Fibroblast of skin of left biceps (primary cell): ENCODE measurements around the gene RBFOX2.
"Not testable (repeated sequence)": the region's sequence is repeated elsewhere in the genome, so short reads cannot be mapped to it uniquely, and the experiment has no call there.

Source experiments
- DNase-seq, 2 experiments: peaks; one replicate each; pipeline ENCODE4 v3.0.0-alpha.2; 2013; ENCODE audit warnings: low read depth in 2 of 2

Gene RBFOX2

DNA sequence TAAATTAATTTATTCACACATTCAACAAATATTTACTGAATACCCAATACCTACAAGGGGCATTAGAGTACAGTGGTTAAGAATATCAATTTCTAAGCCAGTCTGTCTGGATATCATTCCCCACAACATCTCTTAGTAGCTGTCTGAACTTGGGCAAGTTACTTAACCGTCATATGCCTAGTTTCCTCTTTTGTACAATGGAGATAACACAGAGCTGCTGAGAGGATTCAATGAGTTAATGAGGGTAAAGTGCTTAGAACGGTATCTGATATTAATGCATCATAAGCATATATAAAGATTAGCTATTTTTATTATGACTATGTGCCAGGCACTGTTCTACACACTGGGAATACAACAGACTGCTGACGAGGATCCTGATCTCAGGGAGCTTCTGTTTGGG is 194.6 kb downstream of the RBFOX2 start:
- DNase-seq, result no peak

DNA sequence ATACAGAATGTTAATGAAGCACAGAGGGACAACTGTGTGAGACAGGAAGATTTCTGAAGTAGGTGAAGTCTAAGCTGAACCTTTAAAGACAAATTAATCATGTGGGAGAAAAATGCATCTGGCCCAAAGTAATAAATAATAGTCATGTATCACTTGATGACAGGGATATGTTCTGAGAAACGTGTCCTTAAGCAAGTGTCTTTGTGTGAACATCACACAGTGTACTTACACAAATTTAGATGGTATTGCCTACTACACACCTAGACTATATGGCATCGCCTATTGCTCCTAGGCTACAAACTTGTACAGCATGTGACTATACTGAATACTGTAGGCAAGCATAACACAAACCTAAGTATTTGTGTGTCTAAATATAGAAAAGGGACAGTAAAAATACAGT is 198.3 kb downstream of the RBFOX2 start:
- no peak for DNase-seq

DNA sequence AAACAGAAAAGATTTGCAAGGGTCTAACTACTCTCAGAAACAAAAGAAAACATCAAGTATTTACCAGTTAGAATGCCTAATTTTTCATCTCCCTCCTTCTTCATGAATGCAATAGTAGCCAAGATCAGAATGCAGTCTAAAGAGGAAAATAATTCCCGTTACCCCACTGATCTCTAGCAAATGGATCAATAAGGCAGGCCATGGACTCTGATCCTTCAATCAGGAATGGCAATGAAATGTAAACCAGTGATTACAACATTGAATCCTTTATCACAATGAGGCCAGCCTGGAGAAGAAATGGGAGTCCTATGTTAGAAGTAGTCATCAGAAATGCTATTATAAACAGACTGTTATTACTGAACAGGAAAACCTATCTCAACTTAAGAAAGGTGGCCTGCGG is 204.4 kb downstream of the RBFOX2 start:
- no peak for DNase-seq

DNA sequence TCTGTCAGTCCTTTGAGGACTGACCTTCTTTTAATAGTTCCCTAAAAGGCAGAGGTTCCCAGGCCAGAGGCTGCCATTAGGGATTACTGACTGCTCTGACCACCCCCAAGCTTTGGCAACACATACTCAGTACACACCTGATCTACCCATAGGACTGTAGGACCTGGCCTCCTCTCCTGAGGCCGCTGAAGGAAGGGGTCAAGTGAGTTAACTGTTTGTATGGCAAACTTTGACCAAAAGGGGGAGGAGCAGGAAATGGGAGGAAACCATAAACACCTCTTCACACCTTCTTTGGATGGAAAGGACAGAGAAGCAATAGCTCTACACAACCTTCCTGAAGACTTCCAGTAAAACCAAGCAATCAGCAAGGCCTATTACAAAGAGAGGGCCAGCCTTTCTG is 207.0 kb downstream of the RBFOX2 start:
- no peak for DNase-seq

DNA sequence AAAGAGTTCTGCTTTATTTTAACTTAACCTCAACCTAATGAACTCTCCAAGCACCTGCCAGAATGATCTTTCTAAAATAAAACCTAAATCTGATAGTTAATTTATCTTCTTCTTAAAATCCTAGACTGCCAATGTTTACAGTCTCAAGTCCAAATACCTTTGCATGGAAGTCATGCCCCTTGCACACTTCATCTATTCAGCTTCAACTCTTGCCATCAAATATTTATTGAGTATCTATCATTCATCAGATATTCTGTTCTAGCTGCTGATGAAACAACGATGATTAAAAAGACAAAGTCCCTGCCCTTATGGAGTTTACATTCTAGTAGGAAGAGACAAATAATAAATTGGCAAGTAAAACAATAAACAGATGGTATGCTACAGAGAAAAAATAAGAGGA is 209.2 kb downstream of the RBFOX2 start:
- DNase-seq, result no peak

DNA sequence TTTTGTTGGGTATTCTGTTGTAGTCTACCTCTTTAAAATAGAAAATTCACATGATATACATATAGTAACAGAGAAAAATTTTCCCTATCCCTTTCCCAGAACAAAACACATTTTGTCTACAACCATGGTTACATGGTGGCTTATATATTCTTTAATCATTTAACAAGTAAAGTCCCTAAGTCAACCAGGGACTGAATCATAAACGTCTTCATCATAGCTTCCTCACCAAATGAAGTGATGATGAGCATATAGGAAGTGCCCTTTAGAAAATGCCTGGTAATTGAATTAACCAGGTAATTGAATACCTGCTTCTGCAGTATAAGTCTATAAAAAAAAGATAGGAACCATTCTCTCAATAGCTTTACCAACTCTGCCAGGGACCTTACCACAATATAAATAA is 209.7 kb downstream of the RBFOX2 start:
- DNase-seq, result no peak

DNA sequence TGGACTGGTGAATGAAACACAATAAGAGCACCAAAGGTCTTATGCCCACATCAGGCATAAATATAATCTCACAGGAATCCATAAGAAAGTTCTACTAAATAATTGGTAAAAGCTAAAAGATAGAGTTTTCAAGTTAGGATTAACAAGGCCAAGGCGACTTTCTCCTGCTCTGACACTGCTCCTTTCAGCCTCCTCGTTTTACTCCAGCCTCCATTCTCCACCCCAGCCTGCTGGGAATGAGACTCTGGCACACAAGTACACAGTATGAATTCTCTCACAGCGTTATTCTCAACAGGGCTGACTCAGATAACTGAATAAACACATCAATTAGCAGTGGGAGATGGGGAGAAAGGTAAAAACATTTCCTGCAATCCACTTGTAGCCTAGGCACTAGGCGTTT is 216.0 kb downstream of the RBFOX2 start:
- no peak for DNase-seq

DNA sequence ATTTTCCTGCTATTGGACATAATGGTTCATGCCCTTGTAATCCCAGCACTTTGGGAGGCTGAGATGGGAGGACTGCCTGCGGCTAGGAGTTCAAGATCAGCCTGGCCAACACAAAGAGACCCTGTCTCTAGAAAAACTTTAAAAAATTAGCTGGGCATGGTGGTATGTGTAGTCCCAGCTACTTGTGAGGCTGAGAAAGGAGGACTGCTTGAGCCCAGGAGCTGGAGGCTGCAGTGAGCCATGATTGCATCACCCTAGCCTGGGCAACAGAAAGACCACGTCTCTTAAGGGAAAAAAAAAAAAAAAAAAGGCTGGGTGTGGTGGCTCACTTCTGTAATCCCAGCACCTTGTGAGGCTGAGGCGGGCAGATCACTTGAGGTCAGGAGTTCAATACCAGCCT is 217.0 kb downstream of the RBFOX2 start:
- DNase-seq, result no peak

DNA sequence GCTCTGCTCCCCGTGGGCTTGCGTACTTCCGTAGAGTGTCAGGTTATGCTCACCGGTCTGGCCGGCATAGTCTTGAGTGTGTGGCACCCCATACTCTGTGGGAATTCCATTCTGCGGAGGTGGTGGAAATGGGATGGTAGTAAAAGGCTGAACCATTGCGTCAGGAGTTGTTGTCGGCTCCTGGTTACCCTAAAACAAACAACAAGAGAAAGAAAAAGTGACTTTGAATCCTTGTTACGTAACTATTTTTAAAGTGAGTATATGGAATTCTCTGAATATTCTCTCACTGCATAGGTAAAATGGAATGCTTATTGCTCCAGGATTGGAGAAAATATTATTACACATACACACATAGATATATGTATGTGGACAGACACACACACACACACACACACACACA is 218.8 kb downstream of the RBFOX2 start:
- DNase-seq, result no peak

DNA sequence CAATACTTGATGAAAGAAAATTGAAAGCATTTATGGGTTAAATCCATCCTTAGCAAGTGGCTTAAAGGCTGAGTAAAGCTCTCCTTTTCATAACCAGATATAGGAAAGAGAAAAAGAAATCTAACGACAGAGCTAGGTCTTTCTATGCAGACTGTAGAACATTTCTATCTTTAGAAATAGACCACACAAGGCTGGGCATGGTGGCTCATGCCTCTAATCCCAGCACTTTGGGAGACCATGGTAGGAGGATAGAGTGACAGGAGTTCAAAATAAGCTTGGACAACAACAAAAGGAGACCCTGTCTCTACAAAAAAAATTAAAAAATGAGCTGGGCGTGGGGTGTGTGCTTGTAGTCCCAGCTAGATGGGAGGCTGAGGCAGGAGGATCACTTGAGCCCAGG is 220.2 kb downstream of the RBFOX2 start:
- DNase-seq, result no peak

DNA sequence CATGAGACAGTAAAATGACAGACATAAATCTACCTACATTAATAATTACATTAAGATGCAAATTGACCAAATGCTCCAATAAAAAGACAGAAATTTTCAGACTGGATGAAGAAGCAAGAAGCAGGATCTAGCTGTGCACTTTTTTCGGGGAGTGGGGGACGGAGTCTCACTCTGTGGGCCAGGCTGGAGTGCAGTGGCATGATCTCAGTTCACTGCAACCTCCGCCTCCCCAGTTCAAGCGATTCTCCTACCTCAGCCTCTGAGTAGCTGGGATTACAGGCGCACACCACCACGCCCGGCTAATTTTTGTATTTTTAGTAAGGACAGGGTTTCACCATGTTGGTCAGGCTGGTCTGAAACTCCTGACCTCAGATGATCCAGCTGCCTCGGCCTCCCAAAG is 222.0 kb downstream of the RBFOX2 start:
- not testable (repeated sequence) for DNase-seq

DNA sequence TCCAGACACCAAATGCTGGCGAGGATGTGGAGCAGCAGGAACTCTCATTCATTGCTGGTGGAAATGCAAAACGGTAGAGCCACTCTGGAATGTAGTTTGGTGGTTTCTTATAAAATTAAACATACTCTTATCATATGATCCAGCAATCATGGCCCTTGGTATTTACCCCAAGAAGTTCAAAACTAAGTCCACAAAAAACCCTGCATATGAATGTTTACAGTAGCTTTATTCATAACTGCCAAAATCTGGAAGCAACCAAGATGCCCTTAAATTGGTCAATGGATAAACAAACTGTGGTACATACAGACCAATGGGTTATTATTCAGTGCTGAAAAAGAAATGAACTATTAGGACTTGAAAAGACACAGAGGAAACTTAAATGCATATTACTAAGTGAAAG is 223.2 kb downstream of the RBFOX2 start:
- no peak for DNase-seq

DNA sequence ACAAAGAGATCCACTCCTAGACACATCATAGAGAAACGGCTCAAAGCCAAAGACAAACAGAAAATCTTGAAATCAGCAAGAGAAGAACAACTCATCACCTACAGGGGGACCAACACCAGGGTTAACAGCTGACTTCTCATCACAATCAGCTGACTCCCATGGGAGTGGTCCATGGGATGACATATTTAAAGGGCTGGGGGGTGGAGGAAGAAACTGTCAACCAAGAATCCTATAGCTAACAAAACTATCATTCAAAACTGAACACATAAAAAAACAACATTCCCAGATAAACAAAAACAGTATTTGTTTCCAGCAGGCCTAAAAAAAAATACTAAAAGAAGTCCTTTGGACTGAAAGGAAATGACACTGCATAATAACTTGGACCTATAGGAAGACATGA is 224.2 kb downstream of the RBFOX2 start:
- DNase-seq, result no peak

DNA sequence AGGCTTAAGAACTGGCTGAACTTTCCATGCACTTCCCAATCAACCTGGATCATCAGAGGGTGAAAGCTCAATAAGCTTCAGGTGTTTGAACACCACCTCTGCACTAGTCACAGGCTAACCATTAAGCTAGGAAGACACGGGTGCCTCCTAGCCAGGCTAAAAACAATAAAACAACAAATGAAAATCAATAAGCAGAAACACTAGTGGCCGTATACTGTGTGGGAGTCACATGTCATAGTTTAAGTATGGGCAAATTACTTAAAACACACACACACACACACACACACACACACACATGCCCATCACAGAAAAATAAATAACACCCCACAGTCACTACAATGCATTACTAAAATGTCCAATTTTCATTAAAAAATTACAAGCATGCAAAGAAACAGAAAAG is 225.7 kb downstream of the RBFOX2 start:
- DNase-seq, result no peak

DNA sequence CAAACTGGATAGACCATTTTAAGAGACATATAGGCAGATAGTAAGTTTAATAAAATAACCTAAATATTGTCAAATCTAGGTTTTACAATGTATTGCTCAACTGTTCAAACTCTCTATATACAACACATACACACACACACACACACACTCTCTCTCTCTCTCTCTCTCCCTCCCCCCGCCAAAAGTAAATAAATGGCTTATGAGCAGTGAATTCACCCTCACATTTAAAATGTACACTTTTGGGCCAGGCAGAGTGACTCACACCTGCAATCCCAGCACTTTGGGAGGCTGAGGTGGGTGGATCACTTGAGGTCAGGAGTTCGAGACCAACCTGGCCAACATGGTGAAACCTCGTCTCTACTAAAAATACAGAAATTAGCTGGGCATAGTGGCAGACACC is 227.3 kb downstream of the RBFOX2 start:
- DNase-seq, result not testable (repeated sequence)

DNA sequence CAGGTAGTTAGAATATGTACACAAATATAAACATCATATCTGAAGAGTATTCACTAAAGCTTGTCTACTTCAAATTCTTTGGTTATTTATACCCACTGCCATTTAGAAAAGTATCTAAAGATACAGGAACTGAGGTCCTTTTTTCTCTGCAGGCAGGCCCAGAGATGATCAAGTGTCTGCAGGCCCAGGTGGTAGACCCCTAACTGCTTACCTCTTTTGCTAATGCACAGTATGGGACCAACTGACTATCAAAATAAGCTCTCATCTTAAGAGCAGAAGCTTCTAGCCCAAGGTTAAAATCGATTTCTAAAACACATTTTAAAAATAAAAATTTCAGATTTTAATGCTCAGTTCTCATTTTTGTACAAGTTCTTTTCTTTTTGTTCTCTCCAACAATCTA is 229.5 kb downstream of the RBFOX2 start:
- no peak for DNase-seq

DNA sequence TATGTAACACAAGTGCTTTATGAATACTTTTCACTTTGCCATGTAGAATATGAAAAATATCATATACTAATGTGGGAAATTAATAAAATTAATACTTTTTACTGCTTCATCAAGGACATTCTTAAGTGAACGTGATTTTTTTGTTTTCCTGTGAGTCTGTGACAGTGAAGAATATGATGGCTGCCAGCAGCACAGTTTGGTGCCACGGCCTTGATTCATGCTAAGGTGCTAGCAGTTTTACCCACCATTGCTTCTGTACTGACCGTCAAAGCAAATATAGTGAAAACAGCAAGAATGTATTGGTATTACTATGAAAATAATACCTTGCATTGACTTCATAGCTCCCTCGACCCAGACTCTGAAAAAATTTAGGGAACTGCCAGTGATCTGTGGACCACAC is 231.2 kb downstream of the RBFOX2 start:
- DNase-seq, result no peak

DNA sequence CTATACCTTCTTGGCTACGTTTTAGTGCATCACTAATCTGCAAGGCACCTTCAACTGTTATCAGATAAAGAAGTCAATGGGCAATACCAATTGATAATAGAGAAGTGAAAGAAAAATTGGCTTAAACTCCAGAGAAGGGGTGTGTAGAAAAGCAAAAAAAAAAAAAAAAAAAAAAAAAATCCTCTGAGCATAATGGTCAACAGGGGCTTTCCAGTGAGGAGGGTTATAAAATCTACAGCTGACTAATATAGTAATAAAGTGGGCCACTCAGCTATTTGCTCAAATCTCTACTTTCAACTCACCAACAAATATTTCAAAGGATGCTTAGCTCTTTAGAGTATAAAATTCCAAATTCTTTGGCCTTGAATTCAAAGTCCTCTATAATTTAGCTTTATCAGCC is 233.1 kb downstream of the RBFOX2 start:
- DNase-seq, result no peak

DNA sequence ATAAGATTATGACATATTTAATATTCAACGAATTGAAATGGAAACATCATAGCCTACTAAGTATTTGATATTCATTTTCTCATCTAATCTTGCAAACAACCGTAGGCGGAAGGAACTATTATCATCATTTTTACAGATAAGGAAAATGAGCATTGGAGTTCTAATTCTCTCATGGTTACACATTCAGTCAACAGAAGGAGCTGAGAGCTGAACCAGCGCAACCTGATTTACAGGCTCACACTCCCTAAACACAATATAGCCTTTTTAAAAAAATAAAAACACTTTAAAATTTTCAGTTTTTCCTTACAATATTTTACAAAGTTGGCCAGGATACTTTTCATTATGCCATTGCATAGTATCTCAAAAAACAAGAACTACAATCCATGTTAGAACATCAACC is 236.1 kb downstream of the RBFOX2 start:
- DNase-seq, result no peak

DNA sequence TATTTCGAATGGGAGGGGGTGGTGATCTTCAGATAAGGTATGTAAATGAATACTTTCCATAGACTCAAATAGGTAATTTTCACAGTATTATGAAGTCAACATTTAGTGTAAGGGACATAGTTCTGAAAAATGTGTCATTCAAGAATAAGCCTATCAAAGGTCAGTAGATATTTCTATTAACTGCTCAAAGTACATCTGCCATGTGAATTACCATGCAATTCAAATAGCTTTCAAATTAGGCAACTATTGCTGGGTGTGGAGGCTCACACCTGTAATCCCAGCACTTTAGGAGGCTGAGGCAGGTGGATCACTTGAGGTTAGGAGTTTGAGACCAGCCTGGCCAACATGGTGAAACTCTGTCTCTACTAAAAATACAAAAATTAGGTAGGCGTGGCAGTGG is 236.8 kb downstream of the RBFOX2 start:
- DNase-seq, result not testable (repeated sequence)

DNA sequence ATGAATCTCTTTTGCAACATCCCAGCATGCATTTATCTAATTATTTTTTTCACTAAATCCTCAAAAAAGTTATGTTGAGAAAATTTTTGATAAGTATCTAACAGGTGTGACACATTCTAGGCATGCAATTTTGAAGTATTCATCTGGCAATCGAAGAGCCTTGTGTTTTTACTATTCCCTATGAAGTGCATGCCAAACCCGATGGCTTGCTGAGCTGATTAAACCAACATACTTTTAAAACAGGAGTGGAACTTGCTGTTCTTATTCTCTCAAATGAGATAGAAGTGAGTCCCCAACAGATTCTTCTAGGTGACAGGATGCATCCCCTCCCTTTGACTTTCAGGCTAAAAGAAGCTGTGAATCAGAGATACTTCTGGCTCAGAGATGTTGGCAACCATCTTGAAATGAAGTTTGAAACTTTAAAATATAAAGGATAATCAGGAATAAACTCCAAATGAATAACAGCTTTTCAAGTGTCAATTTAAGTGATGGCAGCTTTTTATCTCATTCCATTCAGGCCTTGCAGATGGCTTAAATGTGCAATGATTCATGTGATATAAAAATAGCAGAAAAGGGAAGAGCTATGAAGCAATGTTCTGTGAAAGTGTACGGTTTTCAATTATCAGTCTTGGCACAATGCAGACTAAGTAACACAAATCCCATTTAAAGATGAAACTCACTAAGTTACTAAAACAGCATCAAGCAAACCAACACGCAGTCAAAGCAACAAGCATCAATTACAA is 243.3 kb downstream of the RBFOX2 start:
- peak; percentile 54 to 58 for DNase-seq

DNA sequence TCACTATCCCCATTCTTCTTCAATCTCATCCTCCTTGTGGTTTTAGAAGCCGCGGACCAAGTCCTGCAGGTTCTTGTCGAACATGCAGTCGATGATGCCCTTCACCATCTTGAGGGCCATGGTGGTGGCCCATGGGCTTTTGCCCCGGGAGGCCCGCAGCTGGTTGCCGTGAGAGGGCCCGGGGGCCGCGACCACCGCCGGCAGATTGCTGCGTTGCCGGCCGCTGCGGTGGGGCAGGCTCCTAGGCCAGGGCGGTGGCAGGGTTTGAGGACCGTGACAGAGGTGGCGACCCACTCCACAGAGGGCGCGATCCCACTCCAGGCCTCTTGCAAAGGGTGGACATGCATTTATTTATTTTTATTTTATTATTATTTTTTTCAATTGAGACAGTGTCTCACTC is 244.0 kb downstream of the RBFOX2 start:
- no peak for DNase-seq

DNA sequence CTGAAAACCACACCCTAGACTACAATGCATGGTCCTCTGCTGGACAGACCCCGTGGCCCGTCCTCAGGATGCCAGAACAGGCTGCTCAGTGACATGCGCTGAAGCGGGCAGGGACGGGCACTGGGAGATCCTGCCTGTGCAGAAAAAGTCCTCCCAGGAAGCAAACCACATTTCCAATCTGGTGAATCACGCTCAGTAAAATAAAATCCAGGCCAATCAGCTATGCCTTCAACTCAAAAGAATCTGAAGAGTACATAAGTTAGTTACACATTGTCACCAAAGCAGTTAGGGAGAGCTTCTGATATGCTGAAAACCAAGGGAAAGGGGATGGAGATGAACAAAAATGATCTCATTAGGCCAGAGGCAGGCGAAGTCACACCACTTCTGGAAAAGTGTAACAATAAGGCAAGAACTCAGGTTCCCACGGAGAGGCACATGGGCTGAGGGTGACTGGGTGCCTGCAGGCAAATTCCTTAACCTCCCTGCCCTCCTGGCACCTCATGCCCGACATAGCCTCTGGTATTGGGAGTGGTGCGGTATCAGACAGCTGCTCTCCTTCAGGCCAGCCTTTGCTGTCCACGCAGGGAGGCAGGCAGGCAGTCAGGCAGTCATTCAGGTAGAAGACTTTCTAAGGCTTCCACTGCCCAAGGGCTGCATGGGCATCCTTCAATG is 244.5 kb downstream of the RBFOX2 start:
- DNase-seq, result peak; percentile 42 to 44

DNA sequence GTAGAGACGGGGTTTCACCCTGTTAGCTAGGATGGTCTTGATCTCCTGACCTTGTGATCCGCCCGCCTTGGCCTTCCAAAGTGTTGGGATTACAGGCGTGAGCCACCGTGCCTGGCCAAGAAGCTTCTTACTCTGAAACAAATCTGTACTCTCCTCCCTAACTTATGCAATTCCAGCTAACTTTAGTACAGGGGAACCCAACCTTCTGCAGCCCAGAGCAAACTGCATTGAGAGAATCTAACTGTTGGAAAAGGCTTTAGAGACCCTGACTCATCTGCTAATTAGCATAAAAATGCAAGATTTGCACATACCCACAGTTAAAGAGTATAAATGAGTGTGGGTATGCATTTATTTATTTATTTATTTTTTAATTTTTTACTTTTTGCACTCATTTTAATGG is 246.1 kb downstream of the RBFOX2 start:
- no peak for DNase-seq
